Measurements from ENCODE around the gene GARS1. TPM values are rescaled to one million over a fixed set of nuclear protein-coding genes. Genes with fewer than 3 reads are reported as not detected.

The GARS1 gene
- total RNA-seq, 1 experiment from 2014 or later: 380 TPM

GRCh38 chr7:30572212-30572841, 22.4 kb upstream of the GARS1 start:
- POLR2A ChIA-PET: no interaction called here
- H3K27ac Mint-ChIP-seq (ENCODE audit: unreplicated experiment): no peak overlapping the region

GRCh38 chr7:30575910-30576309, 18.8 kb upstream of the GARS1 start:
- H3K27me3 Mint-ChIP-seq (ENCODE audit: insufficient read depth, unreplicated experiment): no peaks in the 10 kb centered on the region
- DNase-seq: no peak
- H3K9me3 Mint-ChIP-seq (ENCODE audit: unreplicated experiment): peaks cover 16% of the 10 kb centered on the region
- ChIA-PET CTCF (no interaction called here), POLR2A (no interaction called here)
- H3K36me3 ChIP-seq (ENCODE audit: control insufficient read depth, insufficient read depth, low read length): peaks cover 2% of the 10 kb centered on the region; the same call in 1 of the 2 replicates
- H3K4me3 Mint-ChIP-seq (ENCODE audit: unreplicated experiment): no peak overlapping the region
- peaks cover 22% of the 10 kb centered on the region for H3K9me3 ChIP-seq
- intact Hi-C loops (cut with micrococcal nuclease; ENCODE audit: unreplicated experiment): no loop called here
- no peak overlapping the region for H3K27ac Mint-ChIP-seq (ENCODE audit: unreplicated experiment)
- no peak overlapping the region for H3K4me3 ChIP-seq (ENCODE audit: low read depth, low read length)
- no TSS peak for BruUV-seq (replicated peaks)
- no peaks in the 10 kb centered on the region for H3K4me1 ChIP-seq
- H3K27me3 ChIP-seq (replicated peaks; ENCODE audit: control insufficient read depth, insufficient read depth, low read length): no peaks in the 10 kb centered on the region
- no peak for TF ChIP-seq CTCF (IDR thresholded peaks at IDR 0.05; ENCODE audit: insufficient read depth in 1 of 2, low read depth in 1 of 2, low read length in 1 of 2, severe bottlenecking in 1 of 2, unreplicated experiment in 1 of 2)
- peaks cover 10% of the 10 kb centered on the region for H3K36me3 Mint-ChIP-seq (ENCODE audit: insufficient read depth, unreplicated experiment)
- H3K4me1 Mint-ChIP-seq (ENCODE audit: low read depth, unreplicated experiment): no peaks in the 10 kb centered on the region

More at GRCh38 chr7:30572212-30572841, 22.4 kb upstream of the GARS1 start:
- intact Hi-C loops (cut with micrococcal nuclease; ENCODE audit: unreplicated experiment): no loop called here
- no peak for TF ChIP-seq CTCF (IDR thresholded peaks at IDR 0.05; ENCODE audit: insufficient read depth in 1 of 2, low read depth in 1 of 2, low read length in 1 of 2, severe bottlenecking in 1 of 2, unreplicated experiment in 1 of 2)
- no peak overlapping the region for H3K4me3 Mint-ChIP-seq (ENCODE audit: unreplicated experiment)
- Histone ChIP-seq H3K36me3 (ENCODE audit: control insufficient read depth, insufficient read depth, low read length) (peaks cover 2% of the 10 kb centered on the region; the same call in 1 of the 2 replicates), H3K27me3 (replicated peaks; ENCODE audit: control insufficient read depth, insufficient read depth, low read length) (no peaks in the 10 kb centered on the region), H3K9me3 (peaks cover 23% of the 10 kb centered on the region), H3K4me3 (ENCODE audit: low read depth, low read length) (no peak overlapping the region), H3K4me1 (no peaks in the 10 kb centered on the region)
- CTCF ChIA-PET: no interaction called here
- H3K27me3 Mint-ChIP-seq (ENCODE audit: insufficient read depth, unreplicated experiment): no peaks in the 10 kb centered on the region
- H3K36me3 Mint-ChIP-seq (ENCODE audit: insufficient read depth, unreplicated experiment): peaks cover 15% of the 10 kb centered on the region
- no TSS peak for BruUV-seq (replicated peaks)
- DNase-seq: no peak
- peaks cover 16% of the 10 kb centered on the region for H3K9me3 Mint-ChIP-seq (ENCODE audit: unreplicated experiment)
- H3K4me1 Mint-ChIP-seq (ENCODE audit: low read depth, unreplicated experiment): no peaks in the 10 kb centered on the region

GRCh38 chr7:30583181-30583580, 11.5 kb upstream of the GARS1 start:
- TF ChIP-seq CTCF (IDR thresholded peaks at IDR 0.05; ENCODE audit: insufficient read depth in 1 of 2, low read depth in 1 of 2, low read length in 1 of 2, severe bottlenecking in 1 of 2, unreplicated experiment in 1 of 2): no peak
- CTCF ChIA-PET: no interaction called here

More at GRCh38 chr7:30583181-30583580, 11.5 kb upstream of the GARS1 start:
- intact Hi-C loops (cut with micrococcal nuclease; ENCODE audit: unreplicated experiment): no loop called here
- peaks cover 9% of the 10 kb centered on the region for H3K36me3 Mint-ChIP-seq (ENCODE audit: insufficient read depth, unreplicated experiment)
- Histone ChIP-seq H3K27me3 (replicated peaks; ENCODE audit: control insufficient read depth, insufficient read depth, low read length) (no peaks in the 10 kb centered on the region), H3K4me1 (peaks cover 11% of the 10 kb centered on the region), H3K9me3 (no peaks in the 10 kb centered on the region), H3K4me3 (ENCODE audit: low read depth, low read length) (no peak overlapping the region), H3K36me3 (ENCODE audit: control insufficient read depth, insufficient read depth, low read length) (no peaks in the 10 kb centered on the region; the same call in 1 of the 2 replicates)
- no peaks in the 10 kb centered on the region for H3K27me3 Mint-ChIP-seq (ENCODE audit: insufficient read depth, unreplicated experiment)
- no peak overlapping the region for H3K4me3 Mint-ChIP-seq (ENCODE audit: unreplicated experiment)
- peaks cover 7% of the 10 kb centered on the region for H3K4me1 Mint-ChIP-seq (ENCODE audit: low read depth, unreplicated experiment)
- DNase-seq: no peak
- BruUV-seq (replicated peaks): no TSS peak
- H3K27ac Mint-ChIP-seq (ENCODE audit: unreplicated experiment): no peak overlapping the region
- POLR2A ChIA-PET: no interaction called here
- H3K9me3 Mint-ChIP-seq (ENCODE audit: unreplicated experiment): no peaks in the 10 kb centered on the region
